ENCODE data around the gene PLXNB2. TPM values are rescaled to one million over a fixed set of nuclear protein-coding genes. Genes with fewer than 3 reads are reported as not detected.

PLXNB2 gene
- polyA plus RNA-seq, 1 donor from 2014 or later, result 38.6 TPM

- H3K27me3 ChIP-seq (ENCODE audit: insufficient read depth, low read depth, low read length), result no peaks in the 10 kb centered on the region
- H3K36me3 ChIP-seq (ENCODE audit: insufficient read depth, low read length), result no peaks in the 10 kb centered on the region
Observed at GRCh38 chr22:50226875-50227165, 80.6 kb downstream of the PLXNB2 start.

DNA sequence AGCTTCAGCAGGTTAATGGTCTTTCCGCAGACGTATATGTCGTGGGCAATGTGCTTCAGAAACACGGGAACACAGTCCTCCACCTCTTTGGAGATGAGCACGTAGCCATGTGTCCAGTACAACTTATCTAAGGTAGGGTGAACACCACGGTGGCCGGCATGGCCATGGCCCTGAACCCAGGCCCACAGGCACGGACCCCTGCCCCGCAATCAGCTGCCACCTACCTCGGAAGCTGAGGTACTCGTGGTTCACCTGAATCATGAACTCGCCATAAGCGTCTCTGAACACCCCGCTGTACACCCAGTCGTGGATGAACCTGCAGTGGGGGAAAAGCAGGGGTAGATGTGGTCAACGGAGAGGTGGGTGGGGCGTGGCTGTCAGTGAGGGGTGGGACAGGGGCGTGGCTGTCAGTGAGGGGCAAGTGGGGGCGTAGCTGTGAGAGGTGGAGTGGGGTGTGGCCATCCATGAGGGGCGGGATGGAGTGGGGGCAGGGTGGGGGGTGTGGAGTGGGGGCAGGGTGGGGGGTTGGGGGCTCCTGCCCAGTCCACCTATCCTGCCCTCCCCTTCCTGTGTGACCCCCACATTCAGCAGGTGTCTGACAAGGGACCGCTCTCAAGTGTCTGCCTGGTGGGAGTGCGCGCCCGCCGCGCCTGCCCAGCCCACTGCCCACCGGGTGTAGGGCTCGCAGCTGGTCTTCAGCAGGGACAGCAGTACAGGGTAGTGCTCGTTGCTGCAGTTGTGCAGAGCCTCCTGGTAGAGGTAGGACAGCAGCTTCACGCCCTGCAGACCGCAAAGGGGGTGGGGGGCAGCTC is 81.2 kb downstream of the PLXNB2 start:
- no peak overlapping the region for H3K27ac ChIP-seq (ENCODE audit: low read length)
- no peaks in the 10 kb centered on the region for H3K36me3 ChIP-seq (ENCODE audit: insufficient read depth, low read length)
- H3K9ac ChIP-seq (ENCODE audit: low read length), result no peak overlapping the region
- H3F3A ChIP-seq (ENCODE audit: insufficient read depth, low read length, poor library complexity, severe bottlenecking), result no peaks in the 10 kb centered on the region
- no peak overlapping the region for H3K4me2 ChIP-seq (ENCODE audit: low read length)
- TF ChIP-seq EZH2 (IDR thresholded peaks at IDR 0.05; ENCODE audit: borderline replicate concordance, insufficient read depth, low read length, poor library complexity, severe bottlenecking) (no peak), RAD21 (conservative IDR thresholded peaks at IDR 0.05) (no peak), EP300 (conservative IDR thresholded peaks at IDR 0.05; ENCODE audit: poor library complexity, severe bottlenecking) (no peak), TAF1 (IDR thresholded peaks at IDR 0.05; ENCODE audit: low read depth) (no peak), SMC3 (conservative IDR thresholded peaks at IDR 0.05; ENCODE audit: poor library complexity) (no peak), MXI1 (conservative IDR thresholded peaks at IDR 0.05; ENCODE audit: poor library complexity, severe bottlenecking) (no peak), POLR2AphosphoS5 (IDR thresholded peaks at IDR 0.05) (no peak)
- TF ChIP-seq, protein P1, sequence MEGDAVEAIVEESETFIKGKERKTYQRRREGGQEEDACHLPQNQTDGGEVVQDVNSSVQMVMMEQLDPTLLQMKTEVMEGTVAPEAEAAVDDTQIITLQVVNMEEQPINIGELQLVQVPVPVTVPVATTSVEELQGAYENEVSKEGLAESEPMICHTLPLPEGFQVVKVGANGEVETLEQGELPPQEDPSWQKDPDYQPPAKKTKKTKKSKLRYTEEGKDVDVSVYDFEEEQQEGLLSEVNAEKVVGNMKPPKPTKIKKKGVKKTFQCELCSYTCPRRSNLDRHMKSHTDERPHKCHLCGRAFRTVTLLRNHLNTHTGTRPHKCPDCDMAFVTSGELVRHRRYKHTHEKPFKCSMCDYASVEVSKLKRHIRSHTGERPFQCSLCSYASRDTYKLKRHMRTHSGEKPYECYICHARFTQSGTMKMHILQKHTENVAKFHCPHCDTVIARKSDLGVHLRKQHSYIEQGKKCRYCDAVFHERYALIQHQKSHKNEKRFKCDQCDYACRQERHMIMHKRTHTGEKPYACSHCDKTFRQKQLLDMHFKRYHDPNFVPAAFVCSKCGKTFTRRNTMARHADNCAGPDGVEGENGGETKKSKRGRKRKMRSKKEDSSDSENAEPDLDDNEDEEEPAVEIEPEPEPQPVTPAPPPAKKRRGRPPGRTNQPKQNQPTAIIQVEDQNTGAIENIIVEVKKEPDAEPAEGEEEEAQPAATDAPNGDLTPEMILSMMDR (IDR thresholded peaks at IDR 0.05; ENCODE audit: poor library complexity, severe bottlenecking), result no peak
- TF ChIP-seq, protein P2, sequence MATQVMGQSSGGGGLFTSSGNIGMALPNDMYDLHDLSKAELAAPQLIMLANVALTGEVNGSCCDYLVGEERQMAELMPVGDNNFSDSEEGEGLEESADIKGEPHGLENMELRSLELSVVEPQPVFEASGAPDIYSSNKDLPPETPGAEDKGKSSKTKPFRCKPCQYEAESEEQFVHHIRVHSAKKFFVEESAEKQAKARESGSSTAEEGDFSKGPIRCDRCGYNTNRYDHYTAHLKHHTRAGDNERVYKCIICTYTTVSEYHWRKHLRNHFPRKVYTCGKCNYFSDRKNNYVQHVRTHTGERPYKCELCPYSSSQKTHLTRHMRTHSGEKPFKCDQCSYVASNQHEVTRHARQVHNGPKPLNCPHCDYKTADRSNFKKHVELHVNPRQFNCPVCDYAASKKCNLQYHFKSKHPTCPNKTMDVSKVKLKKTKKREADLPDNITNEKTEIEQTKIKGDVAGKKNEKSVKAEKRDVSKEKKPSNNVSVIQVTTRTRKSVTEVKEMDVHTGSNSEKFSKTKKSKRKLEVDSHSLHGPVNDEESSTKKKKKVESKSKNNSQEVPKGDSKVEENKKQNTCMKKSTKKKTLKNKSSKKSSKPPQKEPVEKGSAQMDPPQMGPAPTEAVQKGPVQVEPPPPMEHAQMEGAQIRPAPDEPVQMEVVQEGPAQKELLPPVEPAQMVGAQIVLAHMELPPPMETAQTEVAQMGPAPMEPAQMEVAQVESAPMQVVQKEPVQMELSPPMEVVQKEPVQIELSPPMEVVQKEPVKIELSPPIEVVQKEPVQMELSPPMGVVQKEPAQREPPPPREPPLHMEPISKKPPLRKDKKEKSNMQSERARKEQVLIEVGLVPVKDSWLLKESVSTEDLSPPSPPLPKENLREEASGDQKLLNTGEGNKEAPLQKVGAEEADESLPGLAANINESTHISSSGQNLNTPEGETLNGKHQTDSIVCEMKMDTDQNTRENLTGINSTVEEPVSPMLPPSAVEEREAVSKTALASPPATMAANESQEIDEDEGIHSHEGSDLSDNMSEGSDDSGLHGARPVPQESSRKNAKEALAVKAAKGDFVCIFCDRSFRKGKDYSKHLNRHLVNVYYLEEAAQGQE (IDR thresholded peaks at IDR 0.05; ENCODE audit: borderline replicate concordance), result no peak
- no peak overlapping the region for H3K4me3 ChIP-seq (ENCODE audit: low read length)
- no peaks in the 10 kb centered on the region for H3K9me3 ChIP-seq (ENCODE audit: low read length)
- no peak overlapping the region for H2AFZ ChIP-seq (ENCODE audit: low read depth, low read length)
- no peaks in the 10 kb centered on the region for H3K27me3 ChIP-seq (ENCODE audit: insufficient read depth, low read depth, low read length)
- no peaks in the 10 kb centered on the region for H3K9me2 ChIP-seq (ENCODE audit: insufficient read depth, low read length)
- no peaks in the 10 kb centered on the region for H3K79me2 ChIP-seq (replicated peaks; ENCODE audit: insufficient read depth, low read length)
- H4K20me1 ChIP-seq (ENCODE audit: insufficient read depth), result no peaks in the 10 kb centered on the region

More at GRCh38 chr22:50226875-50227165, 80.6 kb downstream of the PLXNB2 start:
- no peak overlapping the region for H3K4me3 ChIP-seq (ENCODE audit: low read length)
- no peaks in the 10 kb centered on the region for H3K9me3 ChIP-seq (ENCODE audit: low read length)
- no peak overlapping the region for H2AFZ ChIP-seq (ENCODE audit: low read depth, low read length)
- H3K9me2 ChIP-seq (ENCODE audit: insufficient read depth, low read length), result no peaks in the 10 kb centered on the region
- TF ChIP-seq TAF1 (IDR thresholded peaks at IDR 0.05; ENCODE audit: low read depth), result no peak
- TF ChIP-seq, protein P1 (IDR thresholded peaks at IDR 0.05; ENCODE audit: poor library complexity, severe bottlenecking), result no peak
- TF ChIP-seq, protein P2 (IDR thresholded peaks at IDR 0.05; ENCODE audit: borderline replicate concordance), result no peak
- H3K4me2 ChIP-seq (ENCODE audit: low read length), result no peak overlapping the region
- H3F3A ChIP-seq (ENCODE audit: insufficient read depth, low read length, poor library complexity, severe bottlenecking), result no peaks in the 10 kb centered on the region
- H3K9ac ChIP-seq (ENCODE audit: low read length), result no peak overlapping the region
- H4K20me1 ChIP-seq (ENCODE audit: insufficient read depth), result no peaks in the 10 kb centered on the region
- no peak overlapping the region for H3K27ac ChIP-seq (ENCODE audit: low read length)
- no peaks in the 10 kb centered on the region for H3K79me2 ChIP-seq (replicated peaks; ENCODE audit: insufficient read depth, low read length)

Measured in neural cell (in vitro differentiated cells).